Endothelial cell of umbilical vein (primary cell): ENCODE data around the gene IL20. TPM values are rescaled to one million over a fixed set of nuclear protein-coding genes. Genes with fewer than 3 reads are reported as not detected.

Experiments
- BruUV-seq: library from RNA; stranded (reverse); fragments of 400-500 nt; replicated peaks from 2 replicates; lab custom pipeline; 2021; lab: Mats Ljungman, UMichigan
- CTCF ChIA-PET: fragments of 300-600, 350-600 bp; sonication (Branson Sonifier 250); formaldehyde crosslinking; loops from one replicate; lab custom pipeline; 2021; ENCODE audit warnings: antibody characterized with exemption, inconsistent platforms; lab: Charles Lee
- POLR2A ChIA-PET: fragments of 300-600, 350-600 bp; sonication (Branson Sonifier 250); formaldehyde crosslinking; loops from one replicate; lab custom pipeline; 2021; ENCODE audit warnings: antibody characterized with exemption, inconsistent platforms; lab: Charles Lee
- DNase-seq: peaks from one replicate; pipeline ENCODE4 v3.0.0-alpha.2; 2011; ENCODE audit warnings: low read depth, low spot score
- FAIRE-seq: peaks from 2 replicates; lab custom pipeline; 2011; peaks lifted over from hg19 to GRCh38; lab: Jason Lieb, UNC
- H2AFZ ChIP-seq: 2 replicates; pipeline ENCODE4 v1.6.0; 2012; ENCODE audit warnings: low read depth, low read length, control low read depth, inconsistent platforms
- H3K27ac ChIP-seq: 2 replicates; pipeline ENCODE4 v1.5.1; 2011; ENCODE audit warnings: low read depth, mild to moderate bottlenecking, control low read depth, low read length, moderate library complexity; ENCODE audit not compliant: insufficient read depth
- H3K27me3 ChIP-seq, 2 experiments: 2 replicates each; pipeline versions ENCODE4 v1.6.0 to v1.6.1; 2011; ENCODE audit warnings: low read length in 2 of 2, mixed read lengths in 1 of 2; ENCODE audit not compliant: control insufficient read depth in 2 of 2, insufficient read depth in 2 of 2
- H3K36me3 ChIP-seq, 2 experiments: 2 replicates in 1 of 2; 3 replicates in 1 of 2; pipeline ENCODE4 v1.5.1; 2011; ENCODE audit warnings: low read length in 2 of 2, mild to moderate bottlenecking in 1 of 2, moderate library complexity in 1 of 2; ENCODE audit not compliant: control insufficient read depth in 2 of 2, insufficient read depth in 2 of 2; ENCODE audit errors: extremely low read depth in 1 of 2
- H3K4me1 ChIP-seq: 3 replicates; pipeline ENCODE4 v1.5.1; 2011; ENCODE audit warnings: mild to moderate bottlenecking, low read length; ENCODE audit not compliant: control insufficient read depth, insufficient read depth; ENCODE audit errors: extremely low read depth
- H3K4me2 ChIP-seq: 2 replicates; pipeline ENCODE4 v1.6.1; 2011; ENCODE audit warnings: low read length, control low read depth, mixed read lengths; ENCODE audit not compliant: insufficient read depth
- H3K4me3 ChIP-seq, 3 experiments: fragments of 200-600 bp in 1 of 3; sonication (generic), shearing (Covaris generic) in 1 of 3; replicated peaks in 1 of 3; 2 replicates each; pipeline ENCODE4 v1.5.1; 2011 to 2016; ENCODE audit warnings: control low read depth in 3 of 3, low read length in 3 of 3, mild to moderate bottlenecking in 2 of 3, inconsistent platforms in 1 of 3, low read depth in 1 of 3, moderate library complexity in 1 of 3; ENCODE audit not compliant: insufficient read depth in 1 of 3
- H3K79me2 ChIP-seq: 2 replicates; pipeline ENCODE4 v1.6.0; 2012; ENCODE audit warnings: low read length, inconsistent platforms; ENCODE audit not compliant: control insufficient read depth, insufficient read depth
- H3K9ac ChIP-seq: replicated peaks from 2 replicates; pipeline ENCODE3; 2011; ENCODE audit warnings: low read length, control low read depth; ENCODE audit not compliant: insufficient read depth; ENCODE audit errors: extremely low read depth
- H3K9me1 ChIP-seq: replicated peaks from 3 replicates; pipeline ENCODE4 v1.6.0; 2011; ENCODE audit warnings: mild to moderate bottlenecking, low read length; ENCODE audit not compliant: control insufficient read depth, insufficient read depth; ENCODE audit errors: extremely low read depth
- H3K9me3 ChIP-seq: replicated peaks from 2 replicates; pipeline ENCODE4 v1.5.1; 2012; ENCODE audit warnings: low read length, inconsistent platforms; ENCODE audit not compliant: control insufficient read depth, insufficient read depth
- H4K20me1 ChIP-seq: replicated peaks from 2 replicates; pipeline ENCODE3; 2011; ENCODE audit warnings: mild to moderate bottlenecking, low read length; ENCODE audit not compliant: control insufficient read depth, insufficient read depth; ENCODE audit errors: extremely low read depth
- CTCF ChIP-seq, 2 donors: IDR thresholded peaks; 1 replicate in 1 of 2; 2 replicates in 1 of 2; pipeline ENCODE4 v1.5.1; 2011; ENCODE audit warnings: low read length in 2 of 2, mild to moderate bottlenecking in 2 of 2, moderate library complexity in 2 of 2, control low read depth in 1 of 2, inconsistent platforms in 1 of 2, low read depth in 1 of 2; ENCODE audit not compliant: insufficient read depth in 1 of 2; ENCODE audit errors: extremely low read depth in 1 of 2
- EZH2 ChIP-seq: IDR thresholded peaks from 2 replicates; pipeline ENCODE4 v1.6.1; 2012; ENCODE audit warnings: borderline replicate concordance, low read depth, mild to moderate bottlenecking, moderate library complexity, low read length, inconsistent platforms; ENCODE audit not compliant: severe bottlenecking
- FOS ChIP-seq: IDR thresholded peaks from 2 replicates; pipeline ENCODE4 v1.6.1; 2011; ENCODE audit warnings: mild to moderate bottlenecking, low read length, moderate library complexity, borderline replicate concordance; ENCODE audit not compliant: insufficient read depth
- GATA2 ChIP-seq: IDR thresholded peaks from 2 replicates; pipeline ENCODE4 v1.7.0; 2011; ENCODE audit warnings: low read depth, mild to moderate bottlenecking, moderate library complexity, mixed read lengths, low read length; ENCODE audit not compliant: insufficient read length, insufficient read depth
- JUN ChIP-seq: IDR thresholded peaks from 2 replicates; pipeline ENCODE4 v1.6.1; 2011; ENCODE audit warnings: borderline replicate concordance, low read depth; ENCODE audit not compliant: insufficient read length, insufficient read depth
- MAX ChIP-seq: IDR thresholded peaks from 2 replicates; pipeline ENCODE4 v1.6.1; 2011; ENCODE audit not compliant: insufficient read depth, insufficient read length
- MYC ChIP-seq: IDR thresholded peaks from one replicate; pipeline ENCODE4 v1.6.1; 2011; ENCODE audit warnings: mild to moderate bottlenecking, low read depth, low read length
- POLR2A ChIP-seq: IDR thresholded peaks from 2 replicates; pipeline ENCODE4 v1.6.1; 2012; ENCODE audit warnings: low read depth, mild to moderate bottlenecking, control low read depth, low read length
- POLR2AphosphoS5 ChIP-seq: IDR thresholded peaks from 2 replicates; pipeline ENCODE4 v1.6.1; 2012; ENCODE audit warnings: low read depth, mild to moderate bottlenecking, control low read depth, low read length, moderate library complexity; ENCODE audit not compliant: insufficient read depth
- dilution Hi-C: fragments of 300-500 bp; cut with MboI; formaldehyde crosslinking; loops from one replicate; pipeline ENCODE4 v1.15.0; 2019; ENCODE audit warnings: low sequenced_read_pairs; ENCODE audit not compliant: extremely low pct_ligation_motif_present
- intact Hi-C: fragments of 100-400 bp; cut with micrococcal nuclease; formaldehyde crosslinking; loops from one replicate; pipeline ENCODE4 v1.10.0; 2022
- polyA plus RNA-seq, 4 experiments: library from polyadenylated mRNA; depleted of rRNA in 3 of 4; stranded (reverse) in 3 of 4; unstranded in 1 of 4; fragments of >200 nt; gene quantifications; 2 replicates each; pipeline versions ENCODE4 v1.2.1 to v1.2.3, GENCODE V29; 2011 to 2012; ENCODE audit warnings: missing spikeins in 1 of 4
- total RNA-seq: library from RNA; stranded (reverse); gene quantifications from 2 replicates; pipeline ENCODE4 v1.2.3, GENCODE V29; 2021

Gene IL20
- total and polyA plus RNA-seq, 2 donors (not counting 3 experiments of a cell fraction or from before 2014, with no cell fraction given) = not detected

GRCh38 chr1:206890125-206891060 is 25.0 kb downstream of the IL20 start:
- intact Hi-C loops = no loop called here
- H3K9me1 ChIP-seq = no peaks in the 10 kb centered on the region
- DNase-seq (no peak), FAIRE-seq (no peak)
- H3K79me2 ChIP-seq = no peaks in the 10 kb centered on the region
- H3K9me3 ChIP-seq = no peaks in the 10 kb centered on the region
- H3K27me3 ChIP-seq = peaks cover 3 to 6% of the 10 kb centered on the region in 2 experiments
- no TSS peak for BruUV-seq
- no peaks in the 10 kb centered on the region for H4K20me1 ChIP-seq
- no peak overlapping the region for H3K9ac ChIP-seq
- H3K27ac ChIP-seq = no peak overlapping the region
- dilution Hi-C loops = no loop called here
- TF ChIP-seq GATA2 = no peak
- TF ChIP-seq JUN = no peak
- TF ChIP-seq CTCF (IDR thresholded peaks at IDR 0.05; ENCODE audit: extremely low read depth in 1 of 2, insufficient read depth in 1 of 2, low read depth in 1 of 2, low read length in 2 of 2) = no peak
- no peak for TF ChIP-seq MAX
- no peak for TF ChIP-seq EZH2
- no peak for TF ChIP-seq POLR2AphosphoS5
- TF ChIP-seq POLR2A = no peak
- TF ChIP-seq MYC = no peak
- TF ChIP-seq FOS = no peak
- H3K36me3 ChIP-seq = no peaks in the 10 kb centered on the region
- no peak overlapping the region for H3K4me2 ChIP-seq
- ChIA-PET CTCF (no interaction called here), POLR2A (no interaction called here)
- H3K4me1 ChIP-seq = no peaks in the 10 kb centered on the region
- no peak overlapping the region for H2AFZ ChIP-seq
- H3K4me3 ChIP-seq = no peak overlapping the region
